ENCODE measurements around the gene TGM5. TPM values are rescaled to one million over a fixed set of nuclear protein-coding genes. Genes with fewer than 3 reads are reported as not detected.
"Not testable (repeated sequence)": the region's sequence is repeated elsewhere in the genome, so short reads cannot be mapped to it uniquely, and the experiment has no call there.

The TGM5 gene
- total RNA-seq, 1 donor from 2014 or later, result not detected

GRCh38 chr15:43275740-43276562 lies 9.2 kb upstream of the TGM5 start:
- Mint-ChIP-seq H3K27me3 (ENCODE audit: low read depth) (peaks cover 52% of the 10 kb centered on the region), H3K4me1 (no peaks in the 10 kb centered on the region), H3K4me3 (no peak overlapping the region), H3K9me3 (peaks cover 8% of the 10 kb centered on the region), H3K27ac (no peak overlapping the region), H3K36me3 (no peaks in the 10 kb centered on the region)
- TF ChIP-seq CTCF (IDR thresholded peaks at IDR 0.05; ENCODE audit: unreplicated experiment), result no peak
- no peak for DNase-seq (ENCODE audit: low spot score in 2 of 2, unreplicated experiment in 2 of 2)

DNA sequence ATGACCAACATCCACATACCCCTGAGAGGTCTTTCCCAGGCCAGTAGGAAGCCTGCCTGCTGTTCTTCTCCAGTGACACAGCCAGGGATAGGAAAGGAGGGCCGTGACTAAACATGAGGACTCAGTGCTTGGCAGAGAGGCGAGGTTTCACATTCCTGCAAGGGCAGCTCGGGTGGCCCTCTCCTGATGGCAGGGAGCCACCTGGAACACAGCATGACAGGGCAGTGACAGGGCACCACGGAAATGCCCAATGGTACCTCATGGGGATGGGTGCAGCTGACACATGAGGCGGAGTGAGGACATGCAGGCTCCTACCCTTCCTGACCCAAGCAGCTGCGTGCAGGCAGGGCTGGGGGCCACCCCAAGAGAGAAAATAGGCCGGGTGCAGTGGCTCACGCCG lies 7.4 kb upstream of the TGM5 start:
- no peak for DNase-seq (ENCODE audit: low spot score in 2 of 2, unreplicated experiment in 2 of 2)
- Mint-ChIP-seq H3K4me1 (no peaks in the 10 kb centered on the region), H3K36me3 (no peaks in the 10 kb centered on the region), H3K9me3 (peaks cover 8% of the 10 kb centered on the region), H3K27me3 (ENCODE audit: low read depth) (peaks cover 54% of the 10 kb centered on the region), H3K27ac (no peak overlapping the region), H3K4me3 (no peak overlapping the region)
- no peak for TF ChIP-seq CTCF (IDR thresholded peaks at IDR 0.05; ENCODE audit: unreplicated experiment)

DNA sequence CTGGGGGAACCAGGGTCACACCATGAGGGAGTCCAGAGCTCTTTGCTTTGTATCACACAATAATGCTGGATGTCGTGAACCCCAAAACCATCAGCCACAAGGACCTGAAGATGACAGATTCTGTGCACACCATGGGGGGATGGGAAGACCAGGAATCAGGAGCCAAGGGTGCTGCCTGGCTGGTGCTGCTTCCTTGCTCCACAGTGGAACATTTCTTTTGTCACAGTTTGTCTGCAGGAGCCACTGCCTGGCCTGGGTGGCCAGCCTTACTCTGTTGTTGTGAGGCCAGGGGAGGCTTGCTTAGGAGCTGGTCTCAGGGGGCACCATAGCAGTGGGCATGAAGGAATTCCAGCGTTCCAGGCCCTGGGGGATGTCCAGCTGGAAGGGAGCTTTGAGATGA lies 6.5 kb upstream of the TGM5 start:
- no peak overlapping the region for H3K27ac Mint-ChIP-seq
- no peak for TF ChIP-seq CTCF (IDR thresholded peaks at IDR 0.05; ENCODE audit: unreplicated experiment)
- no peak for DNase-seq (ENCODE audit: low spot score in 2 of 2, unreplicated experiment in 2 of 2)
- H3K9me3 Mint-ChIP-seq, result peaks cover 8% of the 10 kb centered on the region
- H3K4me3 Mint-ChIP-seq, result no peak overlapping the region
- peaks cover 55% of the 10 kb centered on the region for H3K27me3 Mint-ChIP-seq (ENCODE audit: low read depth)
- H3K4me1 Mint-ChIP-seq, result no peaks in the 10 kb centered on the region
- H3K36me3 Mint-ChIP-seq, result no peaks in the 10 kb centered on the region

- H3K36me3 Mint-ChIP-seq; H3K4me1 Mint-ChIP-seq; H3K4me3 Mint-ChIP-seq; H3K9me3 Mint-ChIP-seq; H3K27ac Mint-ChIP-seq; DNase-seq (ENCODE audit: low spot score in 2 of 2, unreplicated experiment in 2 of 2): not testable (repeated sequence)
- peaks cover 57% of the 10 kb centered on the region for H3K27me3 Mint-ChIP-seq (ENCODE audit: low read depth)
These were observed 5.2 kb upstream of the TGM5 start for GRCh38 chr15:43271908-43272307.

DNA sequence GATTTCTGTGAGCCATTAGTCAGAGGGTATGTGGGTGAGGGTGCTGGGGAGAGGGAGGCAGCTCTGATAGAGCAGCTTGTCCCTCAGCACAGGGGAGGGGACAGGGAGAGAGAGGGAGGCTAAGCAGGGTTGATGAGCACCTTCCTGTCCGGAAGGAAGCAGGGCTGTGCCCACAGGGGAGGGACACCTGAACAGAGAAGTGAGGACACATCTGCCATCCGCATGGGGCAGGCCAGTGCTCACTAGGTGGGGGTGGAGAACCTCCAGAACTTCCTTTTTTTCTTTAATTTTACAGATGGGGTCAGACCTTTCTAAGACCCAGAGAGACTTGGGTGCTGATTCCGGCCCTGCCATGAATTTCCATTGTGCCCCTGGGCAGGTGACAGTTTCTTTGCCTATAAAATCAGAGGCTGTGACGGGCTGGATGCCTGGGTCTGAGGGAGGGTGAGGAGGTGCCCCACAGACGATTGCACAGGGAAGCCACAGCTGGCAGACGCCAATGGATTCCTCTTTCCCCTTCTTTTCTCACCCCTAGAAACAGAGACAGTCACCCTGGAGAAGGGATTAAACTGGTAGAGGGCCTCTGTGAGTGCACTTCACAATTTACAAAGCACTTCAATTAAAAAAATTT lies 4.1 kb upstream of the TGM5 start:
- DNase-seq (ENCODE audit: low spot score in 2 of 2, unreplicated experiment in 2 of 2), result no peak
- Mint-ChIP-seq H3K4me3 (no peak overlapping the region), H3K4me1 (no peaks in the 10 kb centered on the region), H3K27ac (no peak overlapping the region), H3K36me3 (no peaks in the 10 kb centered on the region), H3K27me3 (ENCODE audit: low read depth) (peaks cover 59% of the 10 kb centered on the region), H3K9me3 (peaks cover 8% of the 10 kb centered on the region)
- TF ChIP-seq CTCF (IDR thresholded peaks at IDR 0.05; ENCODE audit: unreplicated experiment), result no peak

GRCh38 chr15:43270113-43270665 lies 3.5 kb upstream of the TGM5 start:
- no peaks in the 10 kb centered on the region for H3K4me1 Mint-ChIP-seq
- no peak overlapping the region for H3K27ac Mint-ChIP-seq
- no peaks in the 10 kb centered on the region for H3K36me3 Mint-ChIP-seq
- H3K27me3 Mint-ChIP-seq (ENCODE audit: low read depth), result peaks cover 62% of the 10 kb centered on the region
- H3K9me3 Mint-ChIP-seq, result peaks cover 8% of the 10 kb centered on the region
- H3K4me3 Mint-ChIP-seq, result no peak overlapping the region
- no peak for DNase-seq (ENCODE audit: low spot score in 2 of 2, unreplicated experiment in 2 of 2)
- TF ChIP-seq CTCF (IDR thresholded peaks at IDR 0.05; ENCODE audit: unreplicated experiment), result no peak
